NCI-H69 (cell line): Measurements from ENCODE around the gene SPRING1.

Experiments used
- DNase-seq: peaks from one replicate; lab custom pipeline; 2025; lab: John Stamatoyannopoulos, UW

The SPRING1 gene

DNA sequence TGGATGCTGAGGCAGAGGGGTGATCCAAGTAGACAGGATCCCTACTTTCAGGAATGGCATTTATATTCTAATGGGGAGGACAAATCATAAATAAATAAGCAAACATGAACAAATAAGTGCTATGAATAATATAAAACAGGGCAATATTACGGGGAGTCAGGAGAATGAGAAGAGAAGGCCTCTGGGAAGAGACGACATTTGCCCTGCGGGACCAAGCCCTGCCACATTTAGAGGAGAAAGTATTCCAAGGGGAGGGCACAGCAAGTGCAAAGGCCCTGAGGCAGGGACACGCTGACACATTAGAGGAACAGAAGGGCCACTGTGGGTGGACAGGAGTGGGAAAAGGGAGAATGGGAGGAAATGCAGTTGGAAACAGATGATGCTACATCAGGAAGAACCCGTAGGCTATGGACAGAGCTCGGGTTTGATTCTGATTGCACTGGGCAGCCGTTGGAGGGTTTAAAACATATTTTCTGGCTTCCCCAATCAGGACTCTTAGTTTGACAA, 1.6 kb upstream of the SPRING1 start:
- DNase-seq: no peak

DNA sequence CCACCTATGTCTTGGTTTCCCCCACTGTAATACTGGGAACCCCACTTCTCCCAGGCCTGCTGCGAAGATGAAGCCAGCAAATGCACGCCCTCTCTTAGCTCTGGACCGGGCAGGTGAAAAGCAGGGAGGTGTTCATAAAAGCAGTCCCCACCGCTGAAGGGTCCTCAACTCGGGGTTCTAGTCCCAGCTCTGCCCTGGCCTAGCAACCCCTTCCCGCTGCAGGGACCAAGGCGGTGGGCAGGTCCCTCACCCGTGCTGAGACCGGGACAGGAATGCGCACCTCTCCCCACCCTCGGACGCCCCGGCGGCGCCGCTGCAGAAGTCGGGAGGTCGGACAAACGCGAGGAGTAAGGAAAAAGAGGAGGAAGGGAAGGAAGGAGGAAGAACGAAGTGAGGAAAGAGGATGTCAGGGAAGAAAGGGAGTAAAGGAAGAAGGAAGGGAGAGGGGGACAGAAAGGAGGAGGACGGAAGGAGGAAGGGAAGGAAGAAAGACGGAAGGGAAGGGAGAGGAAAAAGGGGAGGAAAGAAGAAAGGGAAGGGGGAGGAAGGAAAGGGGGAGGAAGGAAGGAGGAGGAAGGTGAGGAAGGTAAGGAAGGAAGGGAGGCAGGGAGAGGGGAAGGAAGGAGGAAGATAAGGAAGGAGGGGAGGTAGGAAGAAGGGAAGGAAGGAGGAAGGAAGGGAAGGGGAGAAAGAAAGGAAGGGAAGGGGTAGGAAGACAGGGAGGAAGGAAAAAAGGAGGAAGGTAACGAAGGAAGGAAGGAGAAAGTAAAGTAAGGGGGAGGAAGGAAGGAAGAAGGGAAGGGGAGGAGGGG, 701 bp downstream of the SPRING1 start:
- DNase-seq: peak; percentile 37

DNA sequence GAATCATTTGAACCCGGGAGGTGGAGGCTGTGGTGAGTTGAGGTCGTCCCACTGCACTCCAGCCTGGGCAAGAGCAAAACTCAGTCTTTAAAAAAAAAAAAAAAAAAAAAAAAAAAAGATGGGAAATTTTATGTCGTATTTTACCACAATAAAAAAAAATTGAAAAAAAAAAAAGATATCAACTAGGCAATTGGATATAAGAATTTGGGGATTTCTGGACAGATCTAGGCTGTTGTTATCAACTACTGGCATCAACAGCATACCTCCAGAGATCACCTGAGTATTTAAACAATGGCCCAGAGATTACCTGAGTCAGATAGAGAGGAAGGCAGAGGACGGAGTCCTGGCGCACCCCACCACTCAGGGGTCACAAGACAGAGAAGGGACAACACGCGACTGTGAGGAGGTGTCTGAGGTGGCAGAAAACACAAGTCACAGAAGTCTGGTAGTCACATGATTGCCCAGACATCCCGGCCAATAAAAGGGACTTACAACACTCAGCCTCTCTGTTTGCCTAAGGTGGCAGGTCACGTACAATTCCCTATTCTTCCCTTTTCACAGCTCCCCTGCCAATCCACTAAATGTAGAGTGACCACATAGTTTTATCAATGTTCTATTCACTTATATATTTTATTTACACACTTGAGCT, 1.8 kb downstream of the SPRING1 start:
- peak; percentile 47 for DNase-seq

DNA sequence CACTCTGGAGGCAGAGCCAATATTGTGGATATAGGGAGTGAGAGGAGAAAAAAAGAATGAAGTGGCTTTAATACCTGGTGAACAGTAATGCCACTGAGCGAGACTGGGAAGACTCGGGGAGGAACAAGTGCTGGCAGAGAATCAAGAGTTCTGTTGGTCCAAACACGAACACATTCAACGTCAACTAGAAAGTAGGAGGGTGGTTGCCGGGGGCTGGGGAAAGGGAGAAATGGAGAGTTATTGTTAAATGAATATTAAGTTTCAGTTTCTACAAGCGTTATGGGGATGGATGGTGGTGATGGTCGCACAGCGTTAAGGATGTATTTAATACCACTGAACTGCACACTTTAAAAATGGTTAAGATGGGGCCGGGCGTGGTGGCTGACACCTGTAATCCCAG, 2.8 kb downstream of the SPRING1 start:
- DNase-seq: no peak

DNA sequence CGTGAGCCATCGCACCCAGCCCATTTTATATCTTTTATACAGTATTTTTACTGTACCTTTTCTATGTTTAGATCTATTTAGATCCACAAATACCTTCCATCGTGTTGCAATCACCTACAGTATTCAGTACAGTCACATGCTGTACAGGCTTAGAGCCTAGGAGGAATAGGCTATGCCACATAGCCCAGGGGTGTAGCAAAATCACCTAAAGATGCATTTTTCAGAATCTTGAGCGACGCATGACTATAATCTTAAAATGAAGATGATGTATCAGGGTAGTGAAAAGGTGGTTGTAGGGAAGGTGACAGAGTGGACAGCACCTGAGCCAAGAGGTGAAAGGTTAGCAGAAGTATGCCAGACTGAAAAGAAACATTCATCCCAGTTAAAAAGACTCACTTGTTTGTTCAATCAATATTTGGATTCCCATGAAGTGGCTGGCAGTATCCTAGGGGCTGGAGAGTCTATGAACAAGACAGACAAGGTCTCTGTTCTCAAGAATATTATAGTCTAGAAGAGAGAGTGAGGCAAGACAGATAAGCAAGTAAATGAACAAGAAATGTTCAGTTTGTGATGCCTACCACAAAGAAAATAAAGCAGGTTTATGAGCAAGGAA, 3.6 kb downstream of the SPRING1 start:
- no peak for DNase-seq

DNA sequence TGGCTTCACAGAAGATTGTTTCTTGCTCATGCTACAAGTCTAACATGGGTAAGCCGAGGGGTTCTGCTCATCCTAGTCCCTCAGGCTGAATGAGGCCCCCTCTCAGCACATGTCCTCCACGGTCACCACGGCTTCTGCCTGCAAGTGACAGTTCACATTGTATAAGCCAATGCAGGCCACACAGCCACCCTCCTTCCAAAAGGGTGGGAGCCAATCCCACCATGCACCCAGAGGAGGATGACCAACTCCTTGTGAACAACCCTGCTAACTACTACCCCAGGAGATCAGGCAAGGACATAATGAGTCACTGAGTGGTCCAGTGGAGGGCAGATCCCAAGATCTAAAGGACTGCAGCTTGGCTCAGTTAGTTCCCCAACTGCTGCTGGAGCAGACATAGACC, 6.1 kb downstream of the SPRING1 start:
- no peak for DNase-seq

DNA sequence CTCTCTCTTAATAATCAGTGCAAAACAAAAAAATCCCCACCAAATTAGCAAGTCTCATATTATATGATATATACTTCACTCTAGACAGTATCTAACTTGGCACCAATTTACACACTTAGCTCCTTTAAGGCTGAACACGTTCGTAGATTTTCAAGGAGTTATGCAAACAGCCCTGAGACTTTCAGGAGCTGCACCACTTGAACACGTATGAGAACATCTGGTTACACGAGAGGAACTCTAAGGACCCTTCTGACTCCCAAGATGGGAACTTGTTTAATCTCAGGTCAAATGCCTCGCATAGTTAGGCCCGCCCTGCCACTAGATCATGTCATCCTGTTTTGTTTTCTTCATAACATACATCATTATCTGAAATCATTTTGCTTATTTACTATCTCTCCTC, 10.0 kb downstream of the SPRING1 start:
- DNase-seq: no peak

DNA sequence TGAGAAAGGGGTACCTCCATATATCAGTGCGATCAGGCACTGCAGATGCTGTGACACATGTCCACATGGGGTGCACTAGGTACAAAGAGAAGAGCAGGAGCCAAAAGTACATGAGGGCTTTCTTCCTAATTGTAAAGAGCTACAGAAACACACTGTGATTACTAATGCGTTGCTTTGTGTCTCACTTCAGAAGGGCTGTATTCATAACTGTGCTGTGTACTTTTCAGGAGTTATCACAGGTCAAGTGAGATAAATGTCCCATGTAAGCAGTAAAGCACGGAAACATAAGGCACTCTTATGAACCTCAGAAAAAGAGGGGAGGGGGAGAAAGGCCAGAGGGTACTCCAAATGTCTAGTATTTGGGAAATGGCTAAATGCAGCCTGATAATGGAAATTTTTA, 10.6 kb downstream of the SPRING1 start:
- DNase-seq: no peak

DNA sequence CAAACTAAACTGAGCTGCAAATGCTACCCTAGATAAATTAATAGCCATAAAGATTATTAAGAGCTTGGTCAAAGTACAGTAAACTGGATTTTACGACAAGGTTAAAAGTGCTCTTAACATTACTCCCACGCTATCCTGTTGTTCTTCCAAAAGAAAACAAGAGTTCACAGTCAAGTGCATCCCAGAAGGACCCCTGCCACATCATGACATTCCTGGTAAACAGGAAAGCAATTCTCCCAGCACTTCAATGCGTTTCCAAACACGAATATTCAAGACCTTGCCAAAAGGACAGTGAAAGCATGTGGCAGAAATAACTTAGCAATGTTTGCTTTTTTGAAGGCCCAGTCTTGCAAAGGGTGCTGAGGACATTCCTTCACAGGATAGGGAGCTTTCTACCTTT, 11.2 kb downstream of the SPRING1 start:
- no peak for DNase-seq

DNA sequence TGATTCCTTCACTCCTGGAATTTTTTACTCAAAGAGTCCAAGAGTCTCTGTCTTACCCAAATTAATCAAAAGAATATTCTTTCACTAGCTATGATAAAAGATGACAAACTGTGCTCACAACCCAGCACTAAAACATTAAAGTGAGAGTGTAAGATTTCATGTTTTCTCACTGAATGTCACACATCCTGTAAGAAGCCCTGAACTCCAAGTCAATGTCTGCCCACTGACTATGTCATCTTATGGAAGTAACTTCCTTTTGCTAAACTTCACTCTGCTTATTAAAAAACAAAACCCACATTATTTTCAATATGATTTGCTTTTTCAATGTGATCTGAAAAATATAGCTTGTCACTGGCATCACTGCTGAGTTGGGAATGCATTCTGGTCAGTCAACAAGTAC, 15.6 kb downstream of the SPRING1 start:
- DNase-seq: no peak

DNA sequence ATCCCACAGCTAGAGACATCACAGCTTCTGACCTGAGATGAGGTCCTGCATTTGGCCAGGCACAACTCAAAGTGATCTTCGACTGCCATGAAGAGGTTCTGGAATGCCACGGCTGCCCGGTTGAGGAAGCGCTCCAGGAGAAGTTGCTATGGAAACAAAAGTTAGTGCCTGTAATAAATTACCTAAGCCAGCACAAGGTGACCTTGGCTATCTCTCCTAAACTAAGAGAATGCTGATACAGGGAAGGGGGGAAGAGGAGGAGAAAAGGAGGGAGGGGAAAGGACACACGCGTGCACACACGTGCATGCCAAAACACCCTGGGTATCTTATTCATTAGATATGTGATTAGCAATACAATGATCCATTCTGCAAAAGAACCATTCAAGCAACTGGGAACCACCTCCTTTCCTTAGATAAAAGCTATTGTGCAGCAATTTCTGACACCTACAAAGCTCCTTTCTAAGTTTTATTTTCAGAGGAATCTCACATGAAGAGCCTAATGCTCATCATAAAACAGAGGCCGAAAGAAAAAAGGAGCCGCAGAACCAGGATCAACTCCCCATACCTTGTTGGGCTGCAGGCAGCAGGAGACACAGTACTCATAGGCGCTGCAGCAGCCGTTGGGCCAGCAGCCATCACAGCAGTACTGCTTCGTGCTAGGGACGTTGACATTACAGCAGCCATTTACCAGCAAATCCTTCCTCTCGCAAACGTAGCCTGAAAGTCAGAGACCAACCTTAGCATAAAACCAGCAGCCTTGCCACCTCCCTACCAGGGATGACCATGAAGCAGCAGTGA, 17.9 kb downstream of the SPRING1 start:
- no peak for DNase-seq

DNA sequence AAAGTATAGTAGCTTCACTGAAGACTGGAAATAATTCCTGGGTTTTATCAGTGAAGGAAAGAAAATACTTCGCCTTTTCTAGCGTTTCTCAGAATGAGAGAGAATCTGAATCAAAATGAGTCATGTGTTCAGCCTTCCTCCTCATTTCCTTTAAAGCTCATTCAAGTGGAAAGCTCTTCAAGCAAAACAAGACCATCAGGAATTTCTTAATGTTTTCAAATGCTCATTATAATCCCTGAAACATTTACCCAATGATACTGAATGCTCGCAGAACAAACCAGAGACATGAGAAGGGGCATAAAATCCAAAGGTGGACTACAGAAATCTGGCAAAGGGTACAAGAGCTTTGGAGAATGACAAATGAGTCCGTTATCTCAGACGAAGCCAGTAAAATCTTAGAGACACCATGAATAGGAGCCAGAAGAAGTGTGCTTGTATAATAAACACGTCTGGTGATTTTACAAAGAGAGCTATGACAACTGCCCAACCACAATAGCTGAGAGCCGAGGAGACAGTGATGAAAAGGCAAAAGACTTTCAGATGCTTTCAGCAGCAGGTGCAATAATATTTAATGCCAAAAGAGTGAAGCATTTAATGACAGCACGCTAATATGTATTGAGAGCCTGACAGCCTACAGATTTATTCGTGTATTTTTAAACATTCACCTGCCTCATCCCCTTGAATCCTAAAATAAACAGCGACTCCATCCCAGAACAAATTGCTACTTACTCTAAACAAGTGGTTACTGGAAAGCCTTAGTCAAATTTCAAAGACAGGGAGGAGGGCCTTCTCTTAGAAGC, 19.0 kb downstream of the SPRING1 start:
- no peak for DNase-seq

DNA sequence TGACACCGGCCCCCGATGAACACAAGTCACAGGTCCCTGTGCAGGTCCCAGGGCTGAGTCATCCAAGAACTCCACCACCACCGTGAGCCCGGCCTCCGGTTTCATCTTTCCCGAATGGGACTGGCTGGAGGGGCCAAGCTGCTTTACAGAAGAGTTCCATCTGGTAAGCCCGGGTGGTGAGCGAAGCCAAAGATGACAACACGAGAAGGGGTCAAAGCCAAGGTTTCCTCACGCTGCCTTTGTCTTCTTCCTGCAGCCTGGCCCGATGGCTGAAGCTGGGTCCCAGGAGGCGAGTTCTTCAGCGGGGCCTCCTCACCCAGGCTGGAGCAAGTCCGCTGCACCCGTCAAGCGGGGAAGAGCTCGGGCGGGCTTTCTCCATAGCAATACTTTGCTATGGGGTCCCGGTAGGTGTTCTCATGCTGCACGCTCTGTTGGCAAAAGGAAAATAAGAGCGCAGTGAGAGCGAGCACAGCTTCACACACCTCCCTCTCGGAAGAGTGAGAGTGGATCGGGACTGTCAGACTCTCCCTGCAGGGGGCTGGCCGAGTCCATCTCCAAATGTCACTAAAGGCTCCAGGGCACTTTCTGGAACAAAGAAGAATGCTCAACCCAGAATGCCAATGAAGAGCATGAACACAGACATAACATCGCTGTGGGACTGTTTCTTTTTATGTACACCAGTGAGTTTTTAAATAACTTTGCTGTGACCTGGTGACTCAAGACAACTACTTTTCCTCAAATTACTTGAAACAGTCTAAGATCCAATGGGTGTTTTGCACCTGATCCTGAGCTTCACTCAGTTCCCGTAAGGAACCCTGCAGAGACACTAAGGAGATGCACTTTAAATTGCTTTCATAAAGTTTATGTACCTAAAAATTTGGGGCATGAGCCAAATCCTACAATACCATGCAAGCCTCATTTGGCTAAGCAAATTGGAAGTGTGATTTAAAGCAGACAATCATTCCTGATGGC, 20.1 kb downstream of the SPRING1 start:
- peak; percentile 15 for DNase-seq

DNA sequence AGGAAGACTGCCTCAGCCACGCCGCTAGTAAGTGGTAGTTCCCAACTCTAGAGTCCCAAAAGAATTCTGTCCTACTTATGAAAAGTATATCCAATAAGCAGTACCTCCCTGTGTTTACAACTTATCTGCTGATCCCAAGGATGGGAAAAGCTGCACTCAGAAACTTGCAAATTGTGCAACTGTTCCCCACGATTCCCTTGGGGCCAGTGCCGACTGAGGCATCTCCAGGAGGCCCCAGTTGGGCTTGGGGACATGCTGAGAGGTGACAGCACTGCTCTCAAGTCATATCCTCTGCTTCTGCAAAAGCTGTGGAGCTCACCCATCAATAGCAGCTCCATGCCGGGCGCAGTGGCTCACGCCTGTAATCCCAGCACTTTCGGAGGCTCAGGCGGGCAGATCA, 23.7 kb downstream of the SPRING1 start:
- DNase-seq: no peak

DNA sequence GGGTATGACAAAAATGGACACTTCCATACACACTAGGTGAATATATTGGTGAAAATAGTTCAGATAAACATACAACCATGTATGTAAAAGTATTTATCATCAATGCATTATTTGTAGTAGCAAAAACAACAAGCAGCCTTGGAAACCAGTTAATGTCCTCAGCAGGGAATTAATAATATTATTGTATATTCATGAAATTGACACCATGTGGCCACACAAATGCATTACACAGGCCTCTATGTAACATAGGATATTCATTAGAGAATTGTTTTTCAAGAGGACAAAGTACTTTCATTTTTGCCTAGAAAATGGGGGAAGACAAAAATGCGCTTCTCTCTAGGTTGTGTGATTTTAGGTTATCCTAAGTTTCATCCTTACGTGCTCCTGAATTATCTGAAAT, 24.3 kb downstream of the SPRING1 start:
- DNase-seq: no peak

DNA sequence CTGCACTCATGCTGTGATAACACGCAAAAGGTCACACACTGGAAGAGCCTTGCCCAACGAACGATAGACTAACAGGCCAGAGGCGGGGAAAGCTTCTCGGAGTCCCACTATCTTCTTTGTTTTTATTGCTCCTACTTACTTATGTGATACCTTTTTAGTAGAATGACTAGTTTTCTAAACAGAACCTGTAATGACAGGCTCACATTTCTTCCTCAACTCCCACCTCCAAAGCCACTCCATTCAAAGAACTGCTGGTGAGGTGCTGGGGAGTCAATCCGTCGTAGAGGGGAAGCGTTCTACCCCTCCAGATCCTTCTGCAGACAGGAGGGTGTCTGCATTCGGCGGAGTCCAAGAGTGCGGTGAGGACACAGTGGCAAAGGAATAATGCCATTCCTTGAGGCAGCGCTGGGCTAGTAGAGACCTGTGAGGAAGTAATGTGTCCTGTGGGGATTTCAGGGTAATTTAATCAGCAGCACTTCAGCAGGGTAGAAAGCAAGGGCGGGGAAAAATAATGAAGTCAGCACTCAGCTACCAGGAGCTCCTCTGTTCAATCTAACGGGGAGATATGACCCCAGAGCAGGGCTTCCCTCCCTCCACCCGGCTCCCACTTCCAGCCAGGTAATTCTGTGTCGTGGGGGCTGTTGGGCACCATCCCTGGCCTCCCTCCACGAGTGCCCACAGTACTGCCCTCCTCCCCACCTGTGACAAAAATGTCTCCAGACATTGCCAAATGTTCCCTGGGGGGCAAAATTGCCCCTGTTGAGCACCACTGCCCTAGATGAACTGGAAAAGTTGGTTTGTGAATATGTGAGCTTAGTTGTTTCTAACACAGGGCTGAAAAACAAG, 25.2 kb downstream of the SPRING1 start:
- DNase-seq: peak; percentile 81

DNA sequence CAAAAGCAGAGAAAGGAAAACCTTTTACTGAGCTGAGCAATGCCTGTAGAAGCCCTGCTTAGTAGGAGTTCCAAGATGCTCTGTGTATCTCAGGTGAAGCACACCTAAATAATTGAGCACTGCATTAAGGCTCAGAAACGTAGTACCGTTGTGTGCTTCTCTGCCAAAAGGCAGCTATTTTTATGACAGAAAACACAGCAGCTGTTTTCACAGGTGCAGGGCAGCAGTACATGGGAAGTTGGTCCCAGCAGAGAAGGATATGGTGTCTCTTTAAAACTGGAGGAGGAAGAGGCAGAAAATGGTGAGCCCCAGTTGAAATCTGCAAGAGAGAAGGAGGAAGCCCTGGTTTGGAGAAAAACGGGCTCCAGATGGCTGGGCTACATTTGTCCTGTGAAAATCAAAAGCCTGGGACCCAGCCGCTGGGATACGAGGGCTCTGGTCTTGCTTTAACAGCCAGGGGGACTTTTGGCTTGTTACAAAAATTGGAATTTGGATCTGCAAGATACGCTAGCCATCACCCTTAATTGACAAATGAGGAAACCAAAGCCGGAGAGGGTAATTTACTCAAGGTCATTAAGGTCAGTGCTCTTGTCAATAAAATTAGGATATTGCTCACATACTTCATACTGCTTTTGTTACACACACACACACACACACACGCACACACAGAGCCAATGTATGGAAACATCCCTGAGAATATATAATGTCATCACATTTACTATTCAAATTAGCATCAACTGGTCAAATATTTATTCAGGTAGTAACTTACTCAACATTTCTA, 27.3 kb downstream of the SPRING1 start:
- DNase-seq: peak; percentile 56

DNA sequence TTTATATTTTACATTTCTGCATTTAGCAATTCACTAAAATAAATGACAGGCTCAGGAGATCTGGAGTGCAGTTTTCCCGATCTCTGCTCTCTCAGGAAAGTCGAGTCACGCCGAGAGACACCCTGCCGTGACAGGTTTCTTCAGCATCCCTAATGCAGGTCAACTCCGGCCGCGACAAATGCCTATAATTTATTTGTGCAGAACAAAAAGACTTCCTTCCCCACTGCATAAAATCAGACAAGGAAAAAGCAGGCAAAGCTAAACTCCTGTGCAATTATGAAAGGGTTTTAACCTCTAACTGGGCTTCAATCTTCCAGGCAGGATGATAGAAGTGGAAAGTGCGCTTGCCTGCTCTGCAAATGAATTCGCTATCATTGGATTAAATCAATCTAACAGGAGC, 28.1 kb downstream of the SPRING1 start:
- DNase-seq: peak; percentile 49
